Stomach smooth muscle (tissue), 2 donors: ENCODE results near the gene CACNA2D1.

Experiments
- H3K27ac ChIP-seq: one replicate; pipeline ENCODE4 v1.7.0; 2013; ENCODE audit warnings: mild to moderate bottlenecking, low read length, inconsistent platforms
- H3K27me3 ChIP-seq, 2 donors: one replicate each; pipeline ENCODE4 v1.7.0; 2013; ENCODE audit warnings: low read length in 2 of 2; ENCODE audit not compliant: insufficient read depth in 2 of 2, control insufficient read depth in 1 of 2
- H3K36me3 ChIP-seq, 2 donors: one replicate each; pipeline ENCODE4 v1.7.0; 2013; ENCODE audit warnings: low read length in 2 of 2; ENCODE audit not compliant: control insufficient read depth in 2 of 2, insufficient read depth in 2 of 2
- H3K4me1 ChIP-seq: one replicate; pipeline ENCODE4 v1.7.0; 2013; ENCODE audit warnings: low read length; ENCODE audit not compliant: control insufficient read depth, insufficient read depth
- H3K4me3 ChIP-seq, 2 donors: one replicate each; pipeline ENCODE4 v1.7.0; 2013; ENCODE audit warnings: low read length in 2 of 2
- H3K9ac ChIP-seq, 2 donors: one replicate each; pipeline ENCODE4 v1.7.0; 2013; ENCODE audit warnings: low read length in 2 of 2, mild to moderate bottlenecking in 1 of 2
- H3K9me3 ChIP-seq, 2 donors: one replicate each; pipeline ENCODE4 v1.7.0; 2013; ENCODE audit warnings: low read length in 2 of 2; ENCODE audit not compliant: control insufficient read depth in 2 of 2
- donor health status: healthy.
- donor health status: Pancreatic carcinoma.

CACNA2D1 gene

DNA sequence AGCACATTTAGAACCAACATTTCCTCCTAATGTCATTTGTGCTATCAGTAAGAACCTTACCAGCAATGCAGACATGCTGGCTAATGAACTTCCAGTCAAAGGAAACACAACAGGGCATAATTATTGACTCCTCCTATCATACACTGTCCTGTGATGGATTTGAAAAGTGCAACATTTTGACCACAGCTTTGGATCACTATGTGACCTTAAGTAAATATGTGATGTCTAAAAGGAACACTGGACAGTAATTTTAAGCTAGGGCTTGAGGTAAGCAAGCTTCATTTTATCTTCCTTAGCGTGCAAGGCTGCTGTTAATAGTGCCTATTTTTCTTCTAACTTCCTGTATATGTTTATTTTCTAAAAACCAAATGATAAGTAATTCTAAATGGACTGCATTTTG is 433.2 kb downstream of the CACNA2D1 start:
- H3K36me3 ChIP-seq, result peaks cover 0 to 5% of the 10 kb centered on the region in 2 donors
- H3K9me3 ChIP-seq, result no peaks in the 10 kb centered on the region
- no peaks in the 10 kb centered on the region for H3K4me1 ChIP-seq
- no peaks in the 10 kb centered on the region for H3K27me3 ChIP-seq
- no peak overlapping the region for H3K4me3 ChIP-seq
- no peak overlapping the region for H3K27ac ChIP-seq
- no peak overlapping the region for H3K9ac ChIP-seq

DNA sequence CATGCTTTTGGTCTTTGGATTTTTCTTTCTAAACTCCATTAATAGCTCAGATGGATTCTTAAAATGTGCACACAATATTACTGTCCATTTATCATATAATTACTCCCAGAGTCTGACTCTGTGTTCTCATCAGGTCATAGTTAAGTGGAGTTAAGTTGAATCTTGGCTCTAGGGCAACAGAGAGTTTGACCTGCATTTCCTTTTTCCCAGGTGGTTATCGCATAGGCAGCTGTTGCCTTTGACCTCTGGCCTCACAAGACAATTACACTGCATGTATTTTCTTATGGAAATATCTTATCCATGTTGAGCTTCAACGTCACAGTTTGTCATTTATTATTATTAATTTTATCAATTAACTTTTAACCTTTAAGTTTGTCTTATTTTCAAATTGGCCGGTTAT is 436.3 kb downstream of the CACNA2D1 start:
- no peaks in the 10 kb centered on the region for H3K4me1 ChIP-seq
- H3K9ac ChIP-seq, result no peak overlapping the region
- no peak overlapping the region for H3K27ac ChIP-seq
- H3K4me3 ChIP-seq, result no peak overlapping the region
- H3K9me3 ChIP-seq, result no peaks in the 10 kb centered on the region
- H3K36me3 ChIP-seq, result peaks cover 0 to 5% of the 10 kb centered on the region in 2 donors
- no peaks in the 10 kb centered on the region for H3K27me3 ChIP-seq

DNA sequence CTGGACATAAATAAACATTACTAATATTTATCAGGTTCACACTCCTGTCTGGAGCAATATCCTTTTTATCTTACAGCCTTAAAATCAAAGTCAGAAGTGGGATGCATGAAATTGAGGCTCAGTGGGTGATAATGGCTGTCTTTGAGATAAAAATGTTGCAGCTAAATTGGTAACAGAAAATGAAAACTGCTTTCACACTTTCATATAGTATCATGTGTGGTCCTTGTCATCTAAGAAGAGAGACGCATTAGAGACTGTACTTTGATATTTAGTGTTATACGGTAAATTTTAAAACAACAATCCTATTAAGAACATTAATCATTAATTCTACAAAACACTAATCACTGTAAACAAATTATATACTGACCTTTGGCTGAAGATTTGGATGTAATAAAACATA is 438.5 kb downstream of the CACNA2D1 start:
- Histone ChIP-seq H3K4me1 (no peaks in the 10 kb centered on the region), H3K9me3 (no peaks in the 10 kb centered on the region), H3K36me3 (no peaks in the 10 kb centered on the region), H3K4me3 (no peak overlapping the region), H3K27me3 (no peaks in the 10 kb centered on the region), H3K9ac (no peak overlapping the region), H3K27ac (no peak overlapping the region)

DNA sequence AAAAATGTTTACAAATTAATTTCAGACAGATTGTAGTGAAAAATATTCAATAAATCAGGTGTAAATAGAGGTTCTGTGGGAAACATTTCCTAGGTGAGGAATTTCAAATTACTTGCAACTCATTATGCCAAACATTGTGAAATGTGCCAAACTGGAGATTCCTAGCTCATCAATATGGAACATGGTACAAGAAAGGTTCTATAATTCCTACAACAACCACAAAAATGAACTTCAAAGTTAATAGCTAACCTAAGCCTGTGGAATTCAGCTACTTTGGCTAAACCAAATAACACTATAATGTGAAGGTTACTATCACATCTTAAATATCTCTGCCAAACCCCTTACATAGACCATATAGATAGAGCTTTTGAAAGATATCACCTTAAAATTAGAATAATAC is 450.4 kb downstream of the CACNA2D1 start:
- Histone ChIP-seq H3K9me3 (no peaks in the 10 kb centered on the region), H3K9ac (no peak overlapping the region), H3K4me1 (no peaks in the 10 kb centered on the region), H3K4me3 (no peak overlapping the region), H3K36me3 (peaks cover 5 to 10% of the 10 kb centered on the region in 2 donors), H3K27ac (no peak overlapping the region), H3K27me3 (no peaks in the 10 kb centered on the region)

DNA sequence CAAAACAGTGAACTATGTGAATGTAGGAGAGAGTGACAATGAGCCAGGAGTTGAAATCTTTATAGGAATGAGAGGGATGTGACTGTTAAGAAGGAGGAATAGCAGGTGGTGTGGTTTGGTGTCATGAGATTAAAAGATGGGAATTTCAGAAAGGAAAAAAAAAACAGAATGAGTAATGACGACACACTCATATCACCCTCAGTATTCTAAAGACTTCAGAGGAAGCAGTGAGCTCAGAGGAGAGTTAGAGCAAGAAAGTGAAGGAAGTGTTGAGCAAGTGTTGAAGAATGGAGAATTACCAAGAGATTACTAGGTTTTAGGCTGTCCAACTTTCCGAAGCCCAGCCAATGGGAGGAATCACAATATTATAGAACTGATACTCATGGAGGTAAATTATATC is 453.2 kb downstream of the CACNA2D1 start:
- H3K9me3 ChIP-seq, result no peaks in the 10 kb centered on the region
- H3K27ac ChIP-seq, result no peak overlapping the region
- no peak overlapping the region for H3K9ac ChIP-seq
- peaks cover 5 to 10% of the 10 kb centered on the region in 2 donors for H3K36me3 ChIP-seq
- no peaks in the 10 kb centered on the region for H3K27me3 ChIP-seq
- no peaks in the 10 kb centered on the region for H3K4me1 ChIP-seq
- no peak overlapping the region for H3K4me3 ChIP-seq

DNA sequence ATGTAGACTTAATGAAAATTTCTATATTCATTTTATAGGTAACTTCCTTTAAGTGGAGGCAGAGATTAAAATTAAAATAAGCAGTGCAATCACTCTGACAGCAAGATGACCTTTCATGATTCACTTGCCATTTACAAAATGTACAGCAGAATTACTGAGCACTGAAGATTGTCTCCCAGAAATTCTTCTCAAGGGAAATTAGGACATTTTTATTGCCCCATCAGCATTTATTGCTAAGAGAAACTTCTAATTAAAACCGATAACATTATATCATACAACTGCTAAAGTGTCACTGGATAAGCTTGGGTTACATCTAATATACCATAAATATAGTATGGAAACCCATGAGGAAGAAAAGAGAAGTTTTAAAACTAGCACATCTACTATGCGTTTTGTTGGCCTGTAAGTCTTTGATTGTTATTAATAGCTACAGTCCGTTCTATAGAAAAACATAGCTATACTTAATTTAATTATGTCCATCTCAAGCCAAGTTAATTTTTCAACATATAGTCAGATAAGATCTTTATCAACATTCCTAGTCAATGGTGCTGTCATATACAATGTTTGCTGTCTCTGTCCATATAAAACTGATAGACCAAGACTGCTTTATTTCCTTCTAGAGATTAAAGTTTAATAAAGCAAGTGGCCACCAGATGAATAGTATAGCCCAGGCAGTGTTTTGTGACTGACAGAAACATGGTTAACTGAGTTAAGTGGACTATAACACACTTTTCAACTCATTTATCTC is 456.7 kb downstream of the CACNA2D1 start:
- Histone ChIP-seq H3K36me3 (peaks cover 6 to 15% of the 10 kb centered on the region in 2 donors), H3K4me3 (no peak overlapping the region), H3K27me3 (no peaks in the 10 kb centered on the region), H3K9ac (no peak overlapping the region), H3K27ac (no peak overlapping the region), H3K9me3 (no peaks in the 10 kb centered on the region), H3K4me1 (no peaks in the 10 kb centered on the region)

DNA sequence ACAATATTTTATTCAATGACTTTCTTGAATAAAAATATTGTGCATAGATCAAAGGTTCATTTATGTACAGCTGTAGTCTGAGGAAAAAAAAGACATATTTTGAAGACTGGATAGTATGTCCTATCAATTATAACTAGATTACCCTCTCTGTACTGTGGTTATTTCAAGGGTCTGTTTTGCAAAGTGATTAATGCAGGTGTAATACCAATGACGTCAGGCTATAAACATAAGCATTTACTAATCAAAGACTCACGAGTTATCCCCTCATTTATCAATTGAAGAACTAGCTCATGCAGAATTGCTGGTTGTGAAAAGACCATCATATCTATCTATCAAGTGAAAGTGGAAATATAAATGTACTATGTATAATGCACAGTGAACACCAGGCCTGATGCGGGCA is 460.2 kb downstream of the CACNA2D1 start:
- H3K4me3 ChIP-seq, result no peak overlapping the region
- no peak overlapping the region for H3K9ac ChIP-seq
- no peaks in the 10 kb centered on the region for H3K9me3 ChIP-seq
- H3K27me3 ChIP-seq, result no peaks in the 10 kb centered on the region
- H3K4me1 ChIP-seq, result no peaks in the 10 kb centered on the region
- no peak overlapping the region for H3K27ac ChIP-seq
- peaks cover 3 to 13% of the 10 kb centered on the region in 2 donors for H3K36me3 ChIP-seq

DNA sequence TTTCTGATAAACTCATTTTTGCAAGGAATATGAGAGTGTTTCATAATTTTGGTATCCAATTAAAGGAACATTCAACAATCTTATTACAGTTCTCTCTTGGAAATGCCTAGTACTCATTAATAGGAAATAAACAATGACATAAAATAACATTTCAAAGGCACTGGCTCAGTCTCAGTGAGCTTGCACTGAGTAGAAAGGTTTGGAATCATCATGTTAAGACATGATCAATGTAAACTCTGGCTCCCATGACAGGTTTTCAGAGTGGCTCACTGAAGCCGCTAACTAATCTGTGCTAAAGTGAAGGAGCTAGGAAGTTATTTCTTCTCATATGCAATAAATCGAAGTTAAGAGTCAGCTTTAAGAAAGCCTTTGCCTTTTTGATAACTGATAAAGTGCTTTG is 470.5 kb downstream of the CACNA2D1 start:
- Histone ChIP-seq H3K9ac (no peak overlapping the region), H3K27me3 (no peaks in the 10 kb centered on the region), H3K4me1 (no peaks in the 10 kb centered on the region), H3K36me3 (peaks cover 0 to 4% of the 10 kb centered on the region in 2 donors), H3K9me3 (no peaks in the 10 kb centered on the region), H3K27ac (no peak overlapping the region), H3K4me3 (no peak overlapping the region)

DNA sequence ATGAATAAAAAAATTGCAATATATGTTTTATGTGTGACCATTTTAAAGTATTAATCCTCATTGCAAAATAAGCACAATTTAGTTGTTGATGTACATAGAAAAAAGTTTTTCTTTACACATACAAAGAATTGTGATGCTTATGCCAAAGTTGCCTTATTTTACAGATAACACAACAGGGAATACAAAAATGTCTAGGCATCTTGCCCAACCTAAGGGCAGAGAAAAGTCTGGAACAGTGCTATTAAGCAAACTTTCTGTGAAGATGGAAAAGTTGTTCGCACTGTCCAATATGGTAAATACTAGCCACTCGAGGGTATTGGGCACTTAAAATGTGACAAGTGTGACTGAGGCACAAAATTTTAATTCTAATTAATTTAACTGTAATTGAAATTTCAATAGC is 483.6 kb downstream of the CACNA2D1 start:
- no peak overlapping the region for H3K4me3 ChIP-seq
- H3K9me3 ChIP-seq, result no peaks in the 10 kb centered on the region
- no peaks in the 10 kb centered on the region for H3K4me1 ChIP-seq
- H3K27me3 ChIP-seq, result no peaks in the 10 kb centered on the region
- H3K27ac ChIP-seq, result no peak overlapping the region
- no peak overlapping the region for H3K9ac ChIP-seq
- H3K36me3 ChIP-seq, result peaks cover 0 to 5% of the 10 kb centered on the region in 2 donors

DNA sequence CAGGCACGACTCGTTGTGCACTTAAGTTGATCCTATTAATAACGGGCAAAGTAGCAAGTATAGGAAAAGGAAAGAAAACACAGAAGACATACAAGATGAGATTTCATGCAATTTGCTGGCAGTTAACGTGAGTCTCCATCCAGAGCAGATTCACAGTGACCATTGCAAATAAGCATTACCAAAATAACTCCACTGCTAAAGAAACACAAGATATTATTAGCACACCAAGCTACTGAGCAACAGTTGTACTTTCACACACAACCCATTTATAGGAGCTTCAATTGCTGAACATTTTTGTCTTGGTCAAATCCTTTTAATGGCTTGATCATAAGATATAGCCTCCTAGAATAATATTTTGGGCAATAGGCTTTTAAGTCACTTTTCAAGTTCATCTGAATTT is 486.1 kb downstream of the CACNA2D1 start:
- Histone ChIP-seq H3K4me3 (no peak overlapping the region), H3K4me1 (no peaks in the 10 kb centered on the region), H3K9me3 (no peaks in the 10 kb centered on the region), H3K9ac (no peak overlapping the region), H3K27me3 (no peaks in the 10 kb centered on the region), H3K27ac (no peak overlapping the region), H3K36me3 (peaks cover 0 to 4% of the 10 kb centered on the region in 2 donors)

DNA sequence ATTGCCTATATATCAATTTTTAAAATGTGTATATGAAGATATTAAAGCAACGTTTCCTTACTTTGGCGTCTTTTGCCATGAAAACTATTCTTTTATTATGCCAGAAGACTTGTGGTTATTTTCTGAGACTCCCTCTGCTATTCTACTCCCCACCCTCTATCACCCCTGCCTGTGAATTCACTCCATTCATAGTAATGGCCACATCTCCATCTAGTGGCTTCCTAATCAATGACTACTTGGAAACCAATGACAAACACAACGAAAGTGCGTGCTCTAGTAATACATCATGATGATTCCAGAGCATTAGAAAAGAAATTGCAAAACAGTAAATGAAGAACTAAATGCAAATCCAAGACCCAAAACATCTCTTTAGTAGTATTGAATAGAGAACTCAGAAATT is 487.1 kb downstream of the CACNA2D1 start:
- H3K4me1 ChIP-seq, result no peaks in the 10 kb centered on the region
- H3K9me3 ChIP-seq, result no peaks in the 10 kb centered on the region
- no peak overlapping the region for H3K27ac ChIP-seq
- no peaks in the 10 kb centered on the region for H3K27me3 ChIP-seq
- H3K4me3 ChIP-seq, result no peak overlapping the region
- no peak overlapping the region for H3K9ac ChIP-seq
- peaks cover 0 to 4% of the 10 kb centered on the region in 2 donors for H3K36me3 ChIP-seq
